ENCODE data around the gene SP140L. TPM values are rescaled to one million over a fixed set of nuclear protein-coding genes. Genes with fewer than 3 reads are reported as not detected.
A peak's percentile ranks its signal among the peaks of the same experiment; 100 is the strongest.
"Not testable (repeated sequence)": the region's sequence is repeated elsewhere in the genome, so short reads cannot be mapped to it uniquely, and the experiment has no call there.

Gene SP140L
- polyA plus RNA-seq, 3 donors from 2014 or later, result 13.5 to 26.4 (median 14.4) TPM

- peaks cover 77 to 97% of the 10 kb centered on the region in 2 donors for H3K4me1 Mint-ChIP-seq
- peaks cover 36 to 47% (median 43%) of the 10 kb centered on the region in 3 donors for H3K36me3 Mint-ChIP-seq
- H3K27me3 Mint-ChIP-seq (ENCODE audit: low read depth in 3 of 3), result peaks cover 0 to 9% (median 2%) of the 10 kb centered on the region in 3 donors
- DNase-seq, result no peak
- H3K27ac Mint-ChIP-seq, result peak overlapping the region in 3 of 6 donors; percentile 14 to 56 (median 55)
- peak overlapping the region; percentile 22 to 99 (median 57) for H3K4me3 Mint-ChIP-seq
- no peaks in the 10 kb centered on the region for H3K9me3 Mint-ChIP-seq
These were observed 3.1 kb downstream of the SP140L start for GRCh38 chr2:230329946-230330605.

- H3K36me3 Mint-ChIP-seq, result peaks cover 37 to 54% (median 49%) of the 10 kb centered on the region in 3 donors
- H3K4me1 Mint-ChIP-seq, result peaks cover 78 to 97% of the 10 kb centered on the region in 2 donors
- peak overlapping the region in 1 of 5 donors; percentile 57 for H3K4me3 Mint-ChIP-seq
- no peak for DNase-seq
- H3K9me3 Mint-ChIP-seq, result no peaks in the 10 kb centered on the region
- H3K27me3 Mint-ChIP-seq (ENCODE audit: low read depth in 3 of 3), result peaks cover 0 to 9% (median 2%) of the 10 kb centered on the region in 3 donors
- H3K27ac Mint-ChIP-seq, result peak overlapping the region in 2 of 6 donors; percentile 56 to 66
These were observed 3.7 kb downstream of the SP140L start for GRCh38 chr2:230330725-230331124.

- Mint-ChIP-seq H3K27me3 (ENCODE audit: low read depth in 3 of 3) (peaks cover 0 to 1% (median 0%) of the 10 kb centered on the region in 3 donors), H3K36me3 (peaks cover 36 to 48% (median 41%) of the 10 kb centered on the region in 3 donors), H3K9me3 (no peaks in the 10 kb centered on the region), H3K27ac (peak overlapping the region; percentile 19 to 85 (median 62)), H3K4me1 (peaks cover 54 to 66% of the 10 kb centered on the region in 2 donors), H3K4me3 (peak overlapping the region; percentile 3 to 40 (median 31))
- DNase-seq, result no peak
These were observed 8.5 kb downstream of the SP140L start for GRCh38 chr2:230335461-230335863.

- Mint-ChIP-seq H3K27ac (peak overlapping the region; percentile 53 to 85 (median 71)), H3K4me1 (peaks cover 49 to 61% of the 10 kb centered on the region in 2 donors), H3K4me3 (peak overlapping the region; percentile 3 to 40 (median 31)), H3K36me3 (peaks cover 32 to 44% (median 36%) of the 10 kb centered on the region in 3 donors), H3K9me3 (no peaks in the 10 kb centered on the region), H3K27me3 (ENCODE audit: low read depth in 3 of 3) (peaks cover 0 to 1% (median 0%) of the 10 kb centered on the region in 3 donors)
- DNase-seq, result no peak
These were observed 9.0 kb downstream of the SP140L start for GRCh38 chr2:230335864-230336506.

GRCh38 chr2:230341936-230342528, 15.0 kb downstream of the SP140L start:
- DNase-seq; H3K4me3 Mint-ChIP-seq; H3K27me3 Mint-ChIP-seq (ENCODE audit: low read depth in 3 of 3): not testable (repeated sequence)
- Mint-ChIP-seq H3K4me1 (peaks cover 50 to 51% of the 10 kb centered on the region in 2 donors), H3K9me3 (peaks cover 6 to 37% (median 27%) of the 10 kb centered on the region in 6 donors), H3K27ac (peak overlapping the region in 1 of 6 donors; percentile 43), H3K36me3 (peaks cover 35 to 45% (median 44%) of the 10 kb centered on the region in 3 donors)

GRCh38 chr2:230343041-230343624, 16.1 kb downstream of the SP140L start:
- Mint-ChIP-seq H3K9me3 (peaks cover 6 to 37% (median 27%) of the 10 kb centered on the region in 6 donors), H3K4me3 (peak overlapping the region in 3 of 5 donors; percentile 5 to 77 (median 60)), H3K27ac (peak overlapping the region in 2 of 6 donors; percentile 57 to 64), H3K4me1 (peaks cover 56 to 58% of the 10 kb centered on the region in 2 donors), H3K36me3 (peaks cover 35 to 52% (median 49%) of the 10 kb centered on the region in 3 donors)
- DNase-seq; H3K27me3 Mint-ChIP-seq (ENCODE audit: low read depth in 3 of 3): not testable (repeated sequence)

GRCh38 chr2:230343747-230344146, 16.8 kb downstream of the SP140L start:
- DNase-seq, result no peak
- peaks cover 62 to 64% of the 10 kb centered on the region in 2 donors for H3K4me1 Mint-ChIP-seq
- peak overlapping the region; percentile 64 to 88 (median 81) for H3K27ac Mint-ChIP-seq
- peaks cover 0 to 5% (median 1%) of the 10 kb centered on the region in 3 donors for H3K27me3 Mint-ChIP-seq (ENCODE audit: low read depth in 3 of 3)
- peaks cover 35 to 52% (median 52%) of the 10 kb centered on the region in 3 donors for H3K36me3 Mint-ChIP-seq
- peaks cover 6 to 37% (median 27%) of the 10 kb centered on the region in 6 donors for H3K9me3 Mint-ChIP-seq
- H3K4me3 Mint-ChIP-seq, result peak overlapping the region; percentile 50 to 77 (median 59)

GRCh38 chr2:230346465-230346864, 19.5 kb downstream of the SP140L start:
- Mint-ChIP-seq H3K27me3 (ENCODE audit: low read depth in 3 of 3) (peaks cover 0 to 5% (median 1%) of the 10 kb centered on the region in 3 donors), H3K9me3 (peaks cover 6 to 37% (median 27%) of the 10 kb centered on the region in 6 donors), H3K27ac (peak overlapping the region; percentile 45 to 83 (median 70)), H3K4me1 (peaks cover 77 to 87% of the 10 kb centered on the region in 2 donors), H3K4me3 (peak overlapping the region in 4 of 5 donors; percentile 24 to 55 (median 42)), H3K36me3 (peaks cover 40 to 52% (median 52%) of the 10 kb centered on the region in 3 donors)
- no peak for DNase-seq

- H3K27ac Mint-ChIP-seq, result peak overlapping the region; percentile 14 to 79 (median 61)
- H3K9me3 Mint-ChIP-seq, result peaks cover 6 to 37% (median 27%) of the 10 kb centered on the region in 6 donors
- no peak for DNase-seq
- peaks cover 0 to 5% (median 1%) of the 10 kb centered on the region in 3 donors for H3K27me3 Mint-ChIP-seq (ENCODE audit: low read depth in 3 of 3)
- H3K36me3 Mint-ChIP-seq, result peaks cover 40 to 52% (median 52%) of the 10 kb centered on the region in 3 donors
- H3K4me3 Mint-ChIP-seq, result peak overlapping the region in 4 of 5 donors; percentile 7 to 48 (median 16)
- H3K4me1 Mint-ChIP-seq, result peaks cover 77 to 89% of the 10 kb centered on the region in 2 donors
These were observed 20.0 kb downstream of the SP140L start for GRCh38 chr2:230346921-230347533.

- H3K9me3 Mint-ChIP-seq, result peaks cover 5 to 34% (median 24%) of the 10 kb centered on the region in 6 donors
- peaks cover 74 to 82% of the 10 kb centered on the region in 2 donors for H3K4me1 Mint-ChIP-seq
- peak overlapping the region; percentile 28 to 84 (median 58) for H3K27ac Mint-ChIP-seq
- H3K27me3 Mint-ChIP-seq (ENCODE audit: low read depth in 3 of 3), result peaks cover 0 to 5% (median 1%) of the 10 kb centered on the region in 3 donors
- peak overlapping the region in 3 of 5 donors; percentile 12 to 64 (median 19) for H3K4me3 Mint-ChIP-seq
- peaks cover 34 to 45% (median 44%) of the 10 kb centered on the region in 3 donors for H3K36me3 Mint-ChIP-seq
- DNase-seq, result no peak
These were observed 20.8 kb downstream of the SP140L start for GRCh38 chr2:230347659-230348305.

- peaks cover 0 to 3% (median 1%) of the 10 kb centered on the region in 3 donors for H3K27me3 Mint-ChIP-seq (ENCODE audit: low read depth in 3 of 3)
- H3K27ac Mint-ChIP-seq, result peak overlapping the region in 5 of 6 donors; percentile 24 to 70 (median 28)
- H3K4me1 Mint-ChIP-seq, result peaks cover 64 to 72% of the 10 kb centered on the region in 2 donors
- DNase-seq, result no peak
- peaks cover 2 to 31% (median 19%) of the 10 kb centered on the region in 6 donors for H3K9me3 Mint-ChIP-seq
- peak overlapping the region in 1 of 5 donors; percentile 64 for H3K4me3 Mint-ChIP-seq
- H3K36me3 Mint-ChIP-seq, result peaks cover 26 to 36% (median 34%) of the 10 kb centered on the region in 3 donors
These were observed 21.8 kb downstream of the SP140L start for GRCh38 chr2:230348787-230349186.

- DNase-seq, result no peak
- peaks cover 6 to 13% of the 10 kb centered on the region in 2 donors for H3K4me1 Mint-ChIP-seq
- H3K27me3 Mint-ChIP-seq (ENCODE audit: low read depth in 3 of 3), result no peaks in the 10 kb centered on the region
- peaks cover 20 to 28% (median 25%) of the 10 kb centered on the region in 3 donors for H3K36me3 Mint-ChIP-seq
- no peaks in the 10 kb centered on the region for H3K9me3 Mint-ChIP-seq
- no peak overlapping the region for H3K4me3 Mint-ChIP-seq
- no peak overlapping the region for H3K27ac Mint-ChIP-seq
These were observed 29.1 kb downstream of the SP140L start for GRCh38 chr2:230356084-230356483.

All from immature natural killer cell (primary cell).